ENCODE measurements around the gene SGK1. TPM values are rescaled to one million over a fixed set of nuclear protein-coding genes. Genes with fewer than 3 reads are reported as not detected.

The SGK1 gene
- total RNA-seq, 1 experiment from 2014 or later, result 7.8 TPM

GRCh38 chr6:134247844-134248580 is 69.9 kb downstream of the SGK1 start:
- Histone ChIP-seq H3K9ac (ENCODE audit: extremely low read depth, insufficient read length, low read length) (no peak overlapping the region), H2BK20ac (ENCODE audit: low read depth, low read length, poor library complexity, severe bottlenecking) (no peak overlapping the region), H3K79me1 (ENCODE audit: insufficient read depth, low read depth, low read length, poor library complexity, severe bottlenecking) (no peaks in the 10 kb centered on the region), H3T11ph (ENCODE audit: low read length) (no peak overlapping the region), H3K4me1 (ENCODE audit: insufficient read depth, low read length) (no peaks in the 10 kb centered on the region), H4K20me1 (ENCODE audit: control insufficient read depth, insufficient read depth, insufficient read length) (no peaks in the 10 kb centered on the region), H2AK5ac (ENCODE audit: insufficient read length, low read length) (no peak overlapping the region), H3K4me2 (ENCODE audit: insufficient read depth, insufficient read length, low read length) (no peak overlapping the region), H4K91ac (ENCODE audit: insufficient read length, low read depth, low read length) (no peak overlapping the region), H3K79me2 (ENCODE audit: insufficient read depth, low read length) (no peaks in the 10 kb centered on the region), H3K18ac (ENCODE audit: insufficient read length, low read depth, low read length) (no peak overlapping the region), H2BK120ac (ENCODE audit: low read depth, low read length, poor library complexity, severe bottlenecking) (no peak overlapping the region), H2AFZ (ENCODE audit: low read length) (no peak overlapping the region), H3K27me3 (ENCODE audit: insufficient read depth, low read length) (no peaks in the 10 kb centered on the region), H4K5ac (ENCODE audit: insufficient read length, low read depth, low read length) (no peak overlapping the region), H3K23ac (ENCODE audit: insufficient read length, low read depth, low read length) (no peak overlapping the region), H3K9me3 (ENCODE audit: control insufficient read depth, low read depth, low read length) (no peaks in the 10 kb centered on the region), H3K14ac (ENCODE audit: insufficient read depth, low read length) (no peak overlapping the region), H3K27ac (ENCODE audit: insufficient read length, low read depth, low read length) (no peak overlapping the region), H2BK5ac (ENCODE audit: insufficient read length, low read length) (no peak overlapping the region), H4K8ac (replicated peaks; ENCODE audit: insufficient read length, low read depth, low read length) (no peak overlapping the region), H3K56ac (ENCODE audit: insufficient read length, low read depth, low read length) (no peak overlapping the region), H3K23me2 (ENCODE audit: insufficient read length, low read depth, low read length, poor library complexity, severe bottlenecking) (no peaks in the 10 kb centered on the region), H2BK12ac (ENCODE audit: insufficient read length, low read depth, low read length) (no peak overlapping the region), H3K4ac (ENCODE audit: low read depth, low read length) (no peak overlapping the region), H2BK15ac (ENCODE audit: low read depth, low read length) (no peak overlapping the region)
- no peak overlapping the region for H3K4me3 Mint-ChIP-seq
- H3K9me3 Mint-ChIP-seq, result no peaks in the 10 kb centered on the region
- no peak overlapping the region for H3K27ac Mint-ChIP-seq
- TF ChIP-seq CTCF (conservative IDR thresholded peaks at IDR 0.05), result no peak
- DNase-seq, result no peak
- H3K4me1 Mint-ChIP-seq, result peaks cover 10 to 13% of the 10 kb centered on the region in 2 experiments
- H3K27me3 Mint-ChIP-seq (ENCODE audit: low read depth), result no peaks in the 10 kb centered on the region
- no peaks in the 10 kb centered on the region for H3K36me3 Mint-ChIP-seq (ENCODE audit: insufficient read depth in 1 of 3, low read depth in 3 of 3)
- no CpG with 5 or more reads among the region's 4 CpGs for WGBS (ENCODE audit: extremely low coverage, insufficient read length, low lambda C conversion rate)
